H9 (cell line): ENCODE data around the gene TOP3B. TPM values are rescaled to one million over a fixed set of nuclear protein-coding genes. Genes with fewer than 3 reads are reported as not detected.

Source experiments
- DNase-seq: peaks from one replicate; pipeline ENCODE4 v3.0.0-alpha.2; 2017
- H2AFZ ChIP-seq: one replicate; pipeline ENCODE4 v1.6.1; 2013; ENCODE audit warnings: mild to moderate bottlenecking, low read length, control low read depth, moderate library complexity
- H2AK5ac ChIP-seq: 2 replicates; pipeline ENCODE4 v1.6.1; 2013; ENCODE audit warnings: low read length, control low read depth, mixed read lengths; ENCODE audit not compliant: insufficient read length
- H2BK120ac ChIP-seq: one replicate; pipeline ENCODE4 v1.6.1; 2013; ENCODE audit warnings: low read depth, mild to moderate bottlenecking, low read length, control low read depth, inconsistent platforms; ENCODE audit not compliant: poor library complexity, severe bottlenecking
- H2BK12ac ChIP-seq: 2 replicates; pipeline ENCODE4 v1.6.1; 2013; ENCODE audit warnings: low read length, control low read depth, mixed read lengths, low read depth; ENCODE audit not compliant: insufficient read length
- H2BK15ac ChIP-seq: 2 replicates; pipeline ENCODE4 v1.6.1; 2013; ENCODE audit warnings: low read depth, low read length, control low read depth
- H2BK20ac ChIP-seq: one replicate; pipeline ENCODE4 v1.6.1; 2013; ENCODE audit warnings: low read depth, mild to moderate bottlenecking, low read length, control low read depth, inconsistent platforms; ENCODE audit not compliant: poor library complexity, severe bottlenecking
- H2BK5ac ChIP-seq: 2 replicates; pipeline ENCODE4 v1.6.1; 2013; ENCODE audit warnings: low read length, control low read depth, mixed read lengths; ENCODE audit not compliant: insufficient read length
- H3K14ac ChIP-seq: 2 replicates; pipeline ENCODE4 v1.6.1; 2013; ENCODE audit warnings: low read length, control low read depth; ENCODE audit not compliant: insufficient read depth
- H3K18ac ChIP-seq: 2 replicates; pipeline ENCODE4 v1.6.1; 2013; ENCODE audit warnings: low read depth, mild to moderate bottlenecking, mixed read lengths, low read length, control low read depth; ENCODE audit not compliant: insufficient read length
- H3K23ac ChIP-seq: 2 replicates; pipeline ENCODE4 v1.6.1; 2013; ENCODE audit warnings: low read length, control low read depth, mixed read lengths, low read depth; ENCODE audit not compliant: insufficient read length
- H3K23me2 ChIP-seq: 2 replicates; pipeline ENCODE4 v1.6.1; 2013; ENCODE audit warnings: low read depth, mild to moderate bottlenecking, mixed read lengths, low read length, control low read depth; ENCODE audit not compliant: insufficient read length, poor library complexity, severe bottlenecking
- H3K27ac ChIP-seq: 2 replicates; pipeline ENCODE4 v1.5.1; 2013; ENCODE audit warnings: low read length, control low read depth, mixed read lengths, low read depth; ENCODE audit not compliant: insufficient read length
- H3K27me3 ChIP-seq: 2 replicates; pipeline ENCODE4 v1.6.1; 2013; ENCODE audit warnings: low read length, control low read depth, inconsistent platforms; ENCODE audit not compliant: insufficient read depth
- H3K4ac ChIP-seq: 2 replicates; pipeline ENCODE4 v1.6.1; 2013; ENCODE audit warnings: low read depth, mild to moderate bottlenecking, control low read depth, inconsistent platforms, low read length, moderate library complexity
- H3K4me1 ChIP-seq: 2 replicates; pipeline ENCODE4 v1.6.1; 2013; ENCODE audit warnings: low read length, control low read depth, inconsistent platforms; ENCODE audit not compliant: insufficient read depth
- H3K4me2 ChIP-seq: 2 replicates; pipeline ENCODE4 v1.6.1; 2013; ENCODE audit warnings: low read length, control low read depth, mixed read lengths; ENCODE audit not compliant: insufficient read length, insufficient read depth
- H3K56ac ChIP-seq: 2 replicates; pipeline ENCODE4 v1.6.1; 2013; ENCODE audit warnings: low read depth, mild to moderate bottlenecking, mixed read lengths, low read length, control low read depth; ENCODE audit not compliant: insufficient read length
- H3K79me1 ChIP-seq: 2 replicates; pipeline ENCODE4 v1.6.1; 2013; ENCODE audit warnings: low read depth, mild to moderate bottlenecking, moderate library complexity, low read length, control low read depth, inconsistent platforms; ENCODE audit not compliant: insufficient read depth, poor library complexity, severe bottlenecking
- H3K79me2 ChIP-seq: 2 replicates; pipeline ENCODE4 v1.6.1; 2013; ENCODE audit warnings: low read length, control low read depth, inconsistent platforms; ENCODE audit not compliant: insufficient read depth
- H3K9ac ChIP-seq: 2 replicates; pipeline ENCODE4 v1.6.1; 2013; ENCODE audit warnings: low read length, control low read depth, mixed read lengths; ENCODE audit not compliant: insufficient read length; ENCODE audit errors: extremely low read depth
- H3K9me3 ChIP-seq: one replicate; pipeline ENCODE4 v1.6.1; 2013; ENCODE audit warnings: low read depth, low read length, inconsistent platforms; ENCODE audit not compliant: control insufficient read depth
- H3T11ph ChIP-seq: one replicate; pipeline ENCODE4 v1.6.1; 2013; ENCODE audit warnings: mild to moderate bottlenecking, low read length, control low read depth, inconsistent platforms
- H4K20me1 ChIP-seq: one replicate; pipeline ENCODE4 v1.6.1; 2013; ENCODE audit not compliant: control insufficient read depth, insufficient read length, insufficient read depth
- H4K5ac ChIP-seq: 2 replicates; pipeline ENCODE4 v1.6.1; 2013; ENCODE audit warnings: low read depth, mild to moderate bottlenecking, mixed read lengths, low read length, control low read depth; ENCODE audit not compliant: insufficient read length
- H4K8ac ChIP-seq: replicated peaks from 2 replicates; pipeline ENCODE4 v1.6.1; 2013; ENCODE audit warnings: low read length, control low read depth, mixed read lengths, low read depth; ENCODE audit not compliant: insufficient read length
- H4K91ac ChIP-seq: 2 replicates; pipeline ENCODE4 v1.6.1; 2013; ENCODE audit warnings: low read depth, mild to moderate bottlenecking, moderate library complexity, mixed read lengths, low read length, control low read depth; ENCODE audit not compliant: insufficient read length
- H3K27ac Mint-ChIP-seq, 3 experiments: 2 replicates in 2 of 3; 3 replicates in 1 of 3; pipeline ENCODE4 v1.8.0; 2020 to 2021; ENCODE audit warnings: mixed read lengths in 3 of 3, mild to moderate bottlenecking in 1 of 3, moderate library complexity in 1 of 3
- H3K27me3 Mint-ChIP-seq: 2 replicates; pipeline ENCODE4 v1.8.0; 2021; ENCODE audit warnings: low read depth, mild to moderate bottlenecking, moderate library complexity, mixed read lengths
- H3K36me3 Mint-ChIP-seq, 3 experiments: 2 replicates in 2 of 3; 3 replicates in 1 of 3; pipeline ENCODE4 v1.8.0; 2020 to 2021; ENCODE audit warnings: low read depth in 3 of 3, mixed read lengths in 3 of 3; ENCODE audit not compliant: insufficient read depth in 1 of 3
- H3K4me1 Mint-ChIP-seq, 2 experiments: 2 replicates each; pipeline ENCODE4 v1.8.0; 2020; ENCODE audit warnings: mixed read lengths in 2 of 2
- H3K4me3 Mint-ChIP-seq, 2 experiments: 2 replicates in 1 of 2; 3 replicates in 1 of 2; pipeline ENCODE4 v1.8.0; 2020 to 2021; ENCODE audit warnings: mild to moderate bottlenecking in 2 of 2, mixed read lengths in 2 of 2, moderate library complexity in 1 of 2
- H3K9me3 Mint-ChIP-seq, 2 experiments: 2 replicates in 1 of 2; 3 replicates in 1 of 2; pipeline ENCODE4 v1.8.0; 2020; ENCODE audit warnings: mild to moderate bottlenecking in 2 of 2, mixed read lengths in 2 of 2, moderate library complexity in 1 of 2
- WGBS: extraction: QIAGEN DNeasy Blood & Tissue Kit; methylation state at CpG from one replicate; pipeline ENCODE4 v1.1.7; 2013; ENCODE audit warnings: missing lambda C conversion rate, low lambda C conversion rate, mixed read lengths; ENCODE audit not compliant: insufficient read length; ENCODE audit errors: extremely low coverage; 5-methylcytosine and 5-hydroxymethylcytosine counted together
- total RNA-seq: library from RNA; stranded (reverse); gene quantifications from 2 replicates; pipeline ENCODE4 v1.2.1, GENCODE V29; 2021
- TF ChIP-seq, protein P1 (sequence below): fragments of 200-600 bp; sonication (generic); conservative IDR thresholded peaks from 3 replicates; pipeline ENCODE4 v1.8.0; 2021; ENCODE audit warnings: antibody characterized with exemption, mild to moderate bottlenecking

The TOP3B gene
- total RNA-seq, 1 experiment from 2014 or later: 55.2 TPM

GRCh38 chr22:22010358-22010757 lies 27.8 kb upstream of the TOP3B start:
- H3K4me1 ChIP-seq: no peaks in the 10 kb centered on the region
- H4K8ac ChIP-seq: no peak overlapping the region
- no peak overlapping the region for H3K4me3 Mint-ChIP-seq
- no peak overlapping the region for H3K4me2 ChIP-seq
- no peak for DNase-seq
- no CpG with 5 or more reads among the region's 2 CpGs for WGBS
- no peaks in the 10 kb centered on the region; a peak in 1 of 5 replicates for H3K9me3 Mint-ChIP-seq
- no peaks in the 10 kb centered on the region for H3K9me3 ChIP-seq
- no peaks in the 10 kb centered on the region for H4K20me1 ChIP-seq
- H3K27ac ChIP-seq: no peak overlapping the region
- H3K79me2 ChIP-seq: no peaks in the 10 kb centered on the region
- H3K18ac ChIP-seq: no peak overlapping the region
- no peak overlapping the region for H3K27ac Mint-ChIP-seq
- TF ChIP-seq, protein P1, sequence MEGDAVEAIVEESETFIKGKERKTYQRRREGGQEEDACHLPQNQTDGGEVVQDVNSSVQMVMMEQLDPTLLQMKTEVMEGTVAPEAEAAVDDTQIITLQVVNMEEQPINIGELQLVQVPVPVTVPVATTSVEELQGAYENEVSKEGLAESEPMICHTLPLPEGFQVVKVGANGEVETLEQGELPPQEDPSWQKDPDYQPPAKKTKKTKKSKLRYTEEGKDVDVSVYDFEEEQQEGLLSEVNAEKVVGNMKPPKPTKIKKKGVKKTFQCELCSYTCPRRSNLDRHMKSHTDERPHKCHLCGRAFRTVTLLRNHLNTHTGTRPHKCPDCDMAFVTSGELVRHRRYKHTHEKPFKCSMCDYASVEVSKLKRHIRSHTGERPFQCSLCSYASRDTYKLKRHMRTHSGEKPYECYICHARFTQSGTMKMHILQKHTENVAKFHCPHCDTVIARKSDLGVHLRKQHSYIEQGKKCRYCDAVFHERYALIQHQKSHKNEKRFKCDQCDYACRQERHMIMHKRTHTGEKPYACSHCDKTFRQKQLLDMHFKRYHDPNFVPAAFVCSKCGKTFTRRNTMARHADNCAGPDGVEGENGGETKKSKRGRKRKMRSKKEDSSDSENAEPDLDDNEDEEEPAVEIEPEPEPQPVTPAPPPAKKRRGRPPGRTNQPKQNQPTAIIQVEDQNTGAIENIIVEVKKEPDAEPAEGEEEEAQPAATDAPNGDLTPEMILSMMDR: no peak
- no peak overlapping the region for H2BK20ac ChIP-seq
- peaks cover 18% of the 10 kb centered on the region; the same call in 1 of the 2 replicates for H3K27me3 ChIP-seq
- H2BK5ac ChIP-seq: no peak overlapping the region
- no peak overlapping the region for H3K4ac ChIP-seq
- H2AFZ ChIP-seq: no peak overlapping the region
- H3K36me3 Mint-ChIP-seq: no peaks in the 10 kb centered on the region
- H3K79me1 ChIP-seq: no peaks in the 10 kb centered on the region
- H2AK5ac ChIP-seq: no peak overlapping the region
- no peak overlapping the region for H4K91ac ChIP-seq
- no peak overlapping the region for H3K9ac ChIP-seq
- H3K27me3 Mint-ChIP-seq: peaks cover 96% of the 10 kb centered on the region
- no peak overlapping the region for H3K56ac ChIP-seq
- H4K5ac ChIP-seq: no peak overlapping the region
- no peak overlapping the region for H2BK120ac ChIP-seq
- H3T11ph ChIP-seq: no peak overlapping the region
- H3K23ac ChIP-seq: no peak overlapping the region
- H2BK15ac ChIP-seq: no peak overlapping the region
- H3K4me1 Mint-ChIP-seq: peaks cover 6 to 11% of the 10 kb centered on the region in 2 experiments; a peak in 3 of 4 replicates
- no peaks in the 10 kb centered on the region for H3K23me2 ChIP-seq
- H2BK12ac ChIP-seq: no peak overlapping the region
- no peak overlapping the region for H3K14ac ChIP-seq
